Activated naive CD8-positive, alpha-beta T cell treated with anti-CD3 and anti-CD28 coated beads, Interleukin-2, amount 50 U/mL, for 24 hours (primary cell): ENCODE measurements around the gene MAPRE3.

Experiments used
- ATAC-seq: fragments of 150-1000 bp; cut with Tn5 transposase; one replicate; pipeline ENCODE4 v1.10.0; 2021
- DNase-seq: peaks from one replicate; pipeline ENCODE4 v3.0.0; 2021
- H3K27ac Mint-ChIP-seq: one replicate; pipeline ENCODE4 v1.8.0; 2021; ENCODE audit warnings: mild to moderate bottlenecking, mixed read lengths
- H3K27me3 Mint-ChIP-seq: one replicate; pipeline ENCODE4 v1.8.0; 2021; ENCODE audit warnings: mixed read lengths
- H3K36me3 Mint-ChIP-seq: one replicate; pipeline ENCODE4 v1.8.0; 2021; ENCODE audit warnings: low read depth, mixed read lengths
- H3K4me1 Mint-ChIP-seq: one replicate; pipeline ENCODE4 v1.8.0; 2021; ENCODE audit warnings: mixed read lengths
- H3K4me3 Mint-ChIP-seq: one replicate; pipeline ENCODE4 v1.8.0; 2021; ENCODE audit warnings: mild to moderate bottlenecking, moderate library complexity, mixed read lengths
- H3K9me3 Mint-ChIP-seq: one replicate; pipeline ENCODE4 v1.8.0; 2021; ENCODE audit warnings: mixed read lengths

MAPRE3 gene

GRCh38 chr2:26941486-26941885, 29.0 kb upstream of the MAPRE3 start:
- H3K27ac Mint-ChIP-seq = no peak overlapping the region
- H3K4me1 Mint-ChIP-seq = no peaks in the 10 kb centered on the region
- DNase-seq = no peak
- no peaks in the 10 kb centered on the region for H3K36me3 Mint-ChIP-seq
- H3K9me3 Mint-ChIP-seq = no peaks in the 10 kb centered on the region
- ATAC-seq = peak; percentile 29
- H3K27me3 Mint-ChIP-seq = peaks cover 9% of the 10 kb centered on the region
- no peak overlapping the region for H3K4me3 Mint-ChIP-seq

- H3K4me3 Mint-ChIP-seq = no peak overlapping the region
- ATAC-seq (peak; percentile 64), DNase-seq (peak; percentile 70)
- no peak overlapping the region for H3K27ac Mint-ChIP-seq
- H3K27me3 Mint-ChIP-seq = peaks cover 9% of the 10 kb centered on the region
- H3K36me3 Mint-ChIP-seq = no peaks in the 10 kb centered on the region
- no peaks in the 10 kb centered on the region for H3K4me1 Mint-ChIP-seq
- no peaks in the 10 kb centered on the region for H3K9me3 Mint-ChIP-seq
Measured at GRCh38 chr2:26942543-26943295, 27.7 kb upstream of the MAPRE3 start.

- Mint-ChIP-seq H3K4me1 (no peaks in the 10 kb centered on the region), H3K4me3 (no peak overlapping the region), H3K9me3 (no peaks in the 10 kb centered on the region), H3K36me3 (no peaks in the 10 kb centered on the region), H3K27ac (no peak overlapping the region), H3K27me3 (peaks cover 12% of the 10 kb centered on the region)
- ATAC-seq (no peak), DNase-seq (no peak)
Measured at GRCh38 chr2:26945991-26946750, 24.3 kb upstream of the MAPRE3 start.

- H3K27ac Mint-ChIP-seq = no peak overlapping the region
- no peaks in the 10 kb centered on the region for H3K36me3 Mint-ChIP-seq
- no peaks in the 10 kb centered on the region for H3K9me3 Mint-ChIP-seq
- H3K4me3 Mint-ChIP-seq = no peak overlapping the region
- ATAC-seq (no peak), DNase-seq (no peak)
- H3K4me1 Mint-ChIP-seq = no peaks in the 10 kb centered on the region
- H3K27me3 Mint-ChIP-seq = peaks cover 12% of the 10 kb centered on the region
Measured at GRCh38 chr2:26946841-26947784, 23.3 kb upstream of the MAPRE3 start.

GRCh38 chr2:26948800-26949199, 21.6 kb upstream of the MAPRE3 start:
- Mint-ChIP-seq H3K27me3 (peaks cover 9% of the 10 kb centered on the region), H3K27ac (no peak overlapping the region), H3K9me3 (no peaks in the 10 kb centered on the region), H3K4me3 (no peak overlapping the region), H3K4me1 (no peaks in the 10 kb centered on the region), H3K36me3 (no peaks in the 10 kb centered on the region)
- no peak for DNase-seq
- no peak for ATAC-seq

- H3K27ac Mint-ChIP-seq = no peak overlapping the region
- H3K9me3 Mint-ChIP-seq = no peaks in the 10 kb centered on the region
- ATAC-seq (no peak), DNase-seq (no peak)
- H3K27me3 Mint-ChIP-seq = peaks cover 16% of the 10 kb centered on the region
- no peaks in the 10 kb centered on the region for H3K4me1 Mint-ChIP-seq
- no peak overlapping the region for H3K4me3 Mint-ChIP-seq
- H3K36me3 Mint-ChIP-seq = no peaks in the 10 kb centered on the region
Measured at GRCh38 chr2:26950246-26950645, 20.2 kb upstream of the MAPRE3 start.

GRCh38 chr2:26951236-26951635, 19.2 kb upstream of the MAPRE3 start:
- H3K36me3 Mint-ChIP-seq = no peaks in the 10 kb centered on the region
- DNase-seq (no peak), ATAC-seq (no peak)
- peaks cover 16% of the 10 kb centered on the region for H3K27me3 Mint-ChIP-seq
- no peaks in the 10 kb centered on the region for H3K4me1 Mint-ChIP-seq
- no peak overlapping the region for H3K4me3 Mint-ChIP-seq
- H3K9me3 Mint-ChIP-seq = no peaks in the 10 kb centered on the region
- H3K27ac Mint-ChIP-seq = no peak overlapping the region

- Mint-ChIP-seq H3K27ac (no peak overlapping the region), H3K27me3 (peaks cover 18% of the 10 kb centered on the region), H3K9me3 (no peaks in the 10 kb centered on the region), H3K36me3 (no peaks in the 10 kb centered on the region), H3K4me1 (no peaks in the 10 kb centered on the region), H3K4me3 (no peak overlapping the region)
- no peak for DNase-seq
- no peak for ATAC-seq
Measured at GRCh38 chr2:26952374-26952773, 18.1 kb upstream of the MAPRE3 start.

GRCh38 chr2:26954135-26954534, 16.3 kb upstream of the MAPRE3 start:
- Mint-ChIP-seq H3K36me3 (no peaks in the 10 kb centered on the region), H3K27ac (no peak overlapping the region), H3K27me3 (peaks cover 18% of the 10 kb centered on the region), H3K9me3 (no peaks in the 10 kb centered on the region), H3K4me1 (no peaks in the 10 kb centered on the region), H3K4me3 (no peak overlapping the region)
- DNase-seq = no peak
- no peak for ATAC-seq

- H3K4me1 Mint-ChIP-seq = no peaks in the 10 kb centered on the region
- peaks cover 30% of the 10 kb centered on the region for H3K27me3 Mint-ChIP-seq
- no peaks in the 10 kb centered on the region for H3K36me3 Mint-ChIP-seq
- ATAC-seq = no peak
- H3K27ac Mint-ChIP-seq = no peak overlapping the region
- no peaks in the 10 kb centered on the region for H3K9me3 Mint-ChIP-seq
- no peak overlapping the region for H3K4me3 Mint-ChIP-seq
- DNase-seq = no peak
Measured at GRCh38 chr2:26957041-26957440, 13.4 kb upstream of the MAPRE3 start.

- peaks cover 30% of the 10 kb centered on the region for H3K27me3 Mint-ChIP-seq
- no peaks in the 10 kb centered on the region for H3K36me3 Mint-ChIP-seq
- DNase-seq (no peak), ATAC-seq (no peak)
- H3K4me3 Mint-ChIP-seq = no peak overlapping the region
- H3K9me3 Mint-ChIP-seq = no peaks in the 10 kb centered on the region
- H3K27ac Mint-ChIP-seq = no peak overlapping the region
- H3K4me1 Mint-ChIP-seq = no peaks in the 10 kb centered on the region
Measured at GRCh38 chr2:26957534-26957933, 12.9 kb upstream of the MAPRE3 start.

- no peak overlapping the region for H3K4me3 Mint-ChIP-seq
- no peak overlapping the region for H3K27ac Mint-ChIP-seq
- H3K9me3 Mint-ChIP-seq = no peaks in the 10 kb centered on the region
- H3K27me3 Mint-ChIP-seq = peaks cover 21% of the 10 kb centered on the region
- no peaks in the 10 kb centered on the region for H3K36me3 Mint-ChIP-seq
- H3K4me1 Mint-ChIP-seq = no peaks in the 10 kb centered on the region
- DNase-seq (no peak), ATAC-seq (no peak)
Measured at GRCh38 chr2:26959331-26959730, 11.1 kb upstream of the MAPRE3 start.

GRCh38 chr2:26964446-26965130, 5.8 kb upstream of the MAPRE3 start:
- Mint-ChIP-seq H3K9me3 (no peaks in the 10 kb centered on the region), H3K4me1 (peaks cover 6% of the 10 kb centered on the region), H3K36me3 (no peaks in the 10 kb centered on the region), H3K4me3 (no peak overlapping the region), H3K27ac (no peak overlapping the region), H3K27me3 (peaks cover 36% of the 10 kb centered on the region)
- ATAC-seq = no peak
- DNase-seq = no peak

- Mint-ChIP-seq H3K4me3 (no peak overlapping the region), H3K9me3 (no peaks in the 10 kb centered on the region), H3K27me3 (peaks cover 25% of the 10 kb centered on the region), H3K27ac (no peak overlapping the region), H3K36me3 (no peaks in the 10 kb centered on the region), H3K4me1 (peaks cover 17% of the 10 kb centered on the region)
- no peak for DNase-seq
- no peak for ATAC-seq
Measured at GRCh38 chr2:26968001-26968400, 2.4 kb upstream of the MAPRE3 start.
